Testis (tissue), 3 donors: Measurements from ENCODE around the gene SMOC2. TPM values are rescaled to one million over a fixed set of nuclear protein-coding genes. Genes with fewer than 3 reads are reported as not detected.

ENCODE experiments used
- DNase-seq: peaks from one replicate; pipeline ENCODE4 v3.0.0-alpha.2; 2019
- H3K27ac ChIP-seq, 2 donors: fragments of 200-600 bp; sonication (generic); one replicate each; pipeline ENCODE4 v1.5.1; 2019
- H3K27me3 ChIP-seq: fragments of 200-600 bp; sonication (generic); one replicate; pipeline ENCODE4 v1.5.1; 2019
- H3K36me3 ChIP-seq: fragments of 200-600 bp; sonication (generic); one replicate; pipeline ENCODE4 v1.5.1; 2017; ENCODE audit warnings: low read depth; ENCODE audit errors: missing control alignments
- H3K4me1 ChIP-seq: fragments of 200-600 bp; sonication (generic); one replicate; pipeline ENCODE4 v1.5.1; 2019
- H3K4me3 ChIP-seq, 2 donors: fragments of 200-600 bp; sonication (generic); one replicate each; pipeline ENCODE4 v1.5.1; 2017 to 2019
- H3K9me3 ChIP-seq: fragments of 200-600 bp; sonication (generic); one replicate; pipeline ENCODE4 v1.5.1; 2017
- POLR2A ChIP-seq: fragments of 450-650 bp; IDR thresholded peaks from one replicate; pipeline ENCODE4 v1.6.1; 2017; ENCODE audit warnings: antibody characterized with exemption, mild to moderate bottlenecking, moderate library complexity
- WGBS, 2 donors: methylation state at CpG; one replicate each; pipeline ENCODE4 v1.1.5; 2018; 5-methylcytosine and 5-hydroxymethylcytosine counted together
- intact Hi-C: fragments of 100-400 bp; cut with DNase I; formaldehyde crosslinking; loops from one replicate; pipeline ENCODE4 v1.15.1; 2023; ENCODE audit warnings: low total_unique reads
- polyA plus RNA-seq: library from polyadenylated mRNA; stranded (reverse); fragments of 350-450 nt; fragmentation: Illumina TruSeq; extraction: RNeasy Lipid Tissue Mini Kit (QIAGEN cat#74804); gene quantifications from one replicate; pipeline ENCODE4 v1.2.3, GENCODE V29; 2014; ENCODE audit warnings: low read depth, low replicate concordance; ENCODE audit not compliant: insufficient read depth
- total RNA-seq, 2 donors: library from RNA; depleted of rRNA; stranded (reverse); fragments of >200 nt; gene quantifications; one replicate each; pipeline ENCODE4 v1.2.3, GENCODE V29; 2016
- TF ChIP-seq, protein P1 (sequence below), 3 experiments: fragments of 450-650 bp in 2 of 3; fragments of 200-600 bp in 1 of 3; sonication (generic) in 1 of 3; IDR thresholded peaks; one replicate each; pipeline ENCODE4 v1.5.1; 2016 to 2019; ENCODE audit warnings: antibody characterized with exemption in 3 of 3, mild to moderate bottlenecking in 2 of 3, moderate library complexity in 1 of 3

Gene SMOC2
- total and polyA plus RNA-seq, 3 donors from 2014 or later = 78.4 to 140 (median 110) TPM

DNA sequence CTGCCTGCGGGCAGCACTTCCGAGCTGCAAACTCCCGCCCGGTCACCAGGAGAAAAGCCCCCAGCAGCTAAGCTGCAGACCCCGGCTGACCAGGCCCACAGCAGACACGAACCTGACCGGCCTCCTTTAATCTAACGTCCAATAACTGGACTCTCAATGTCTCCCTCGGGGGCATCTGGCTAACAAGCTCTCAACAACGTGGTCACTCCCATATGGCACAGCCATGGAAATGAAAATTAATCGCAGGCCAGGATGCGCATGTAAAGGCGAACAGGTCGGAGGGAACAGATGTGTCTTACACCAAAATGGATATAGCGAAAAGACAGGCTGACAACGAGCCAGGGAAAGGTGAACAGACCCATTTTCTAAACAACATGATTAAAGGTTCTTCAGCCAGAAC, 44.4 kb upstream of the SMOC2 start:
- 86 to 87% methylated on average over 7 to 16 of the region's 16 CpGs for WGBS, 2 donors

DNA sequence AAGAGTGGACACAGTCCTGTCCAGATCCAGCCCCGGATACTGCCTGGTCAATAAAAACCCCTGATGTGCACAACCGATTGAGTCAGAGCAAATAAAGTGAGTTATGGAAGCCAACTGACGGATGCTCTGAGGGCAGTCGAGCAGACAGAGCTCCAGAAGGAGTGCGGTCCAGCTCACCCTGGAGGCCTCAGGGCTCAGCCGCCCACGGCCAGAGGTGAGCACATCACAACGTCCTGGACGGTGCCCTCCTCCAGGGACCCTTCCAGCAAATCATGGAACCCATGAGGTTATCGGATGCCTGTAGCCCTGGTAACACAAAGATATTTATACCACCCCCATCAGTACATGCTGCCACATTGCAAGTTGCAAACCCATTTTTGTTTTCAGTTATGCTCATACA, 44.0 kb upstream of the SMOC2 start:
- no peaks in the 10 kb centered on the region for H3K4me1 ChIP-seq
- intact Hi-C loops = no loop called here
- H3K27ac ChIP-seq = no peak overlapping the region
- no peaks in the 10 kb centered on the region for H3K27me3 ChIP-seq
- no peak overlapping the region for H3K4me3 ChIP-seq
- no peaks in the 10 kb centered on the region for H3K36me3 ChIP-seq
- no peak for TF ChIP-seq POLR2A
- TF ChIP-seq, protein P1, sequence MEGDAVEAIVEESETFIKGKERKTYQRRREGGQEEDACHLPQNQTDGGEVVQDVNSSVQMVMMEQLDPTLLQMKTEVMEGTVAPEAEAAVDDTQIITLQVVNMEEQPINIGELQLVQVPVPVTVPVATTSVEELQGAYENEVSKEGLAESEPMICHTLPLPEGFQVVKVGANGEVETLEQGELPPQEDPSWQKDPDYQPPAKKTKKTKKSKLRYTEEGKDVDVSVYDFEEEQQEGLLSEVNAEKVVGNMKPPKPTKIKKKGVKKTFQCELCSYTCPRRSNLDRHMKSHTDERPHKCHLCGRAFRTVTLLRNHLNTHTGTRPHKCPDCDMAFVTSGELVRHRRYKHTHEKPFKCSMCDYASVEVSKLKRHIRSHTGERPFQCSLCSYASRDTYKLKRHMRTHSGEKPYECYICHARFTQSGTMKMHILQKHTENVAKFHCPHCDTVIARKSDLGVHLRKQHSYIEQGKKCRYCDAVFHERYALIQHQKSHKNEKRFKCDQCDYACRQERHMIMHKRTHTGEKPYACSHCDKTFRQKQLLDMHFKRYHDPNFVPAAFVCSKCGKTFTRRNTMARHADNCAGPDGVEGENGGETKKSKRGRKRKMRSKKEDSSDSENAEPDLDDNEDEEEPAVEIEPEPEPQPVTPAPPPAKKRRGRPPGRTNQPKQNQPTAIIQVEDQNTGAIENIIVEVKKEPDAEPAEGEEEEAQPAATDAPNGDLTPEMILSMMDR (IDR thresholded peaks at IDR 0.05) = no peak
- DNase-seq = no peak
- WGBS, 2 donors = 74 to 82% methylated on average over 10 of the region's 10 CpGs
- no peaks in the 10 kb centered on the region for H3K9me3 ChIP-seq

More for the DNA sequence above, 44.4 kb upstream of the SMOC2 start:
- DNase-seq = no peak
- intact Hi-C loops = no loop called here
- Histone ChIP-seq H3K36me3 (no peaks in the 10 kb centered on the region), H3K27ac (no peak overlapping the region), H3K4me3 (no peak overlapping the region), H3K27me3 (no peaks in the 10 kb centered on the region), H3K4me1 (no peaks in the 10 kb centered on the region), H3K9me3 (no peaks in the 10 kb centered on the region)
- TF ChIP-seq, protein P1 (IDR thresholded peaks at IDR 0.05) = no peak
- no peak for TF ChIP-seq POLR2A

DNA sequence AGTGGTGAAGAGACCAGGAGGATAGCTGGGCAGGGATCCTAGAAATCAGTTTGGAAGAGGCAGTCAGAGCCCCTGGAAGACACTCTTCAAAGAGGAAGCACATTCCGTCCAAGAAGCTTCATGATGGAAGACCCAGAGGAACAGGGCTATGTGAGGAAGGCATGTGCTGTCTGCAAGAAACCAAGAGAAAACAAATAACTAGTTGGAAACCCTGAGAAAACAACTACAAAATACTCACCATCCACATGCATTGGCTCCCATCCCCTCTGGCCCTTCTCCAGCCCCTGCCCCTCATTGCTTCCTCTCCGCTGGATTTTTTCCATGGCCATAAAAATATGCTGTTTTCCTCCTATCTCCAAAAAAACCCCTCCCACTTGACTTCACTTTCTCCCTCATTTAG, 40.9 kb upstream of the SMOC2 start:
- no peak overlapping the region for H3K4me3 ChIP-seq
- no peaks in the 10 kb centered on the region for H3K36me3 ChIP-seq
- WGBS, 2 donors = 62 to 67% methylated on average over 2 of the region's 2 CpGs
- peak; percentile 50 for DNase-seq
- H3K9me3 ChIP-seq = no peaks in the 10 kb centered on the region
- H3K4me1 ChIP-seq = no peaks in the 10 kb centered on the region
- H3K27ac ChIP-seq = peak overlapping the region in 1 of 2 donors; percentile 19
- no peaks in the 10 kb centered on the region for H3K27me3 ChIP-seq
- no peak for TF ChIP-seq POLR2A
- TF ChIP-seq, protein P1 (IDR thresholded peaks at IDR 0.05) = no peak
- intact Hi-C loops = no loop called here

DNA sequence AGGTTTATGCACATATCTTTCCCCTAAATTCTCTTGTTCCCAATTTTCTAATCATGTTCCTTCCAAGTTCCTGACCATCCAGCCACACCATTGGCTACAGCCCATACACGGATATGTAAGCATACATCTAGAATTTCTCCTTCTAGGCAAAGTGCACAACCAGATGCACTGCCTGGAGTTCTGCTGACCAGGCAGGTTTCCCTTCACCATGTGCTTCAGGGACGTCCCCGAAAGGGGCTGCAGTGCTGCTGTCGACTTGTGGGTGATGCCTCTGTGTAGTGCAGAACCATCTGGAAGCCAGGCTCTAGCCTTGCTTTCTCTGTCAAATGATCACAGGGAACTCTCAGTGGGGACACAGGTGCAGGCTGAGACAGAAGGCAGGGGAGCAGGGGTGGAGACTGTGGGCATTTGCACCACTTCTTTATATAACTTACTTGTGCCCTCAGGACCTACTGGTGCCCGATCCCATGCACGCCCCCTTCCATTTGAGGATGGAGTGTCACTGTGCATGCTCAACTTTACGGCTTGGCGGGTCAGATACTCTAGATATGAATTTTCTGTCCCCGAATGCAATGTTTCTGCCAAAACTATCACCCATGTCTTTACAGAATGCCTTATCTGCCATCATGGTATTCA, 37.5 kb upstream of the SMOC2 start:
- H3K27me3 ChIP-seq = no peaks in the 10 kb centered on the region
- TF ChIP-seq POLR2A = no peak
- TF ChIP-seq, protein P1 (IDR thresholded peaks at IDR 0.05) = no peak
- intact Hi-C loops = no loop called here
- no peaks in the 10 kb centered on the region for H3K36me3 ChIP-seq
- no peak overlapping the region for H3K4me3 ChIP-seq
- no peaks in the 10 kb centered on the region for H3K4me1 ChIP-seq
- no peak for DNase-seq
- 83 to 85% methylated on average over 9 of the region's 9 CpGs for WGBS, 2 donors
- H3K9me3 ChIP-seq = no peaks in the 10 kb centered on the region
- H3K27ac ChIP-seq = no peak overlapping the region

DNA sequence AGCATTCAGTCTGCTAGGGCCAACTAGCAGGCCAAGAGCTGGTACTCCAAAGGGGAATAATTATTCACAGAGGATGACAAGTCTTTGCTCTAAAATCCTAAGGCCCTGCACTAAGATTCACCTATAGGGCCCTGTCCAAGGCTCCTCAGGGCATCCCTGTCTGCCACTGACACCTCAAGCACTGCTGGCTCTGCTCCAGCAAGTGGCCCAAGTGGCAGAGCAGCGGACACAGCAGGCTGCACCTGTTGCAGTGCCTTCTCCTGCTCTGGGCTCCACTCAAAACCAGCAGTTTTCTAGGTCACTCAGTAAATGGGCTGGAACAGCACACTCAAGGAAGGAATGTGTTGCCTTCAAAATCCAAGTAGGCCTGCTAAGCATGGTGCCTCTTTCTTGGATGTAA, 36.4 kb upstream of the SMOC2 start:
- WGBS, 2 donors = 86 to 100% methylated on average over 1 of the region's 1 CpG
- DNase-seq = no peak
- Histone ChIP-seq H3K27ac (no peak overlapping the region), H3K9me3 (no peaks in the 10 kb centered on the region), H3K4me3 (no peak overlapping the region), H3K27me3 (no peaks in the 10 kb centered on the region), H3K36me3 (no peaks in the 10 kb centered on the region), H3K4me1 (no peaks in the 10 kb centered on the region)
- intact Hi-C loops = no loop called here
- TF ChIP-seq, protein P1 (IDR thresholded peaks at IDR 0.05) = no peak
- no peak for TF ChIP-seq POLR2A
